Measurements from ENCODE around the gene IL18BP. TPM values are rescaled to one million over a fixed set of nuclear protein-coding genes. Genes with fewer than 3 reads are reported as not detected.

IL18BP gene
- total RNA-seq, 1 experiment from 2014 or later = 34.7 TPM

DNA sequence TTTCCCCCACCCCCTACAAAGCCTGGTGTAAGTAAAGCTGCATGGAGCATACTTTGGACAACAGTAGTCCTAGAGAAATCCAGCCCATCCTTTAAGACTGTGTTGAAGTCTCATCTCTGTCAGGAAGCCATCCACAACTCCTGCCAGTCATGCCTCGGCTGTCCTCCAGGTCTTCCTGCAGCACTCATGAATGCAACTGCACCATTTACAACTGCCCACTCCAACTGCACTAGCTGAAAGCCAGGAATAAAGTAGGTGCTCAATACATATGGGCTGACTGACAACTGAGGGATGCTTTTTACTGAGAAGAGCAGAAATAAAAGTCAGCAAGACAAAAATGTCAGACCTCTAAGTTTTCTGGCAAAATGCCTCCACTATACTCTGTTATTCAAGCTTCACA is 27.4 kb downstream of the IL18BP start:
- no peaks in the 10 kb centered on the region for H3K27me3 ChIP-seq (replicated peaks; ENCODE audit: control insufficient read depth, insufficient read depth, low read length)
- Mint-ChIP-seq H3K4me3 (ENCODE audit: unreplicated experiment) (no peak overlapping the region), H3K27me3 (ENCODE audit: insufficient read depth, unreplicated experiment) (no peaks in the 10 kb centered on the region), H3K36me3 (ENCODE audit: insufficient read depth, unreplicated experiment) (peaks cover 32% of the 10 kb centered on the region), H3K27ac (ENCODE audit: unreplicated experiment) (no peak overlapping the region), H3K9me3 (ENCODE audit: unreplicated experiment) (no peaks in the 10 kb centered on the region), H3K4me1 (ENCODE audit: low read depth, unreplicated experiment) (peaks cover 19% of the 10 kb centered on the region)
- H3K9me3 ChIP-seq = no peaks in the 10 kb centered on the region
- BruUV-seq (replicated peaks) = no TSS peak
- no peak overlapping the region for H3K4me3 ChIP-seq (ENCODE audit: low read depth, low read length)
- ChIA-PET CTCF (interaction anchor here (1.1 to 3.8 kb wide), 10 partner anchors 12 to 421 kb away, joined by 3 to 158 read pairs (median 21); partner anchors contain the start of gene CLPB), POLR2A (no interaction called here)
- H3K4me1 ChIP-seq = peaks cover 11% of the 10 kb centered on the region
- H3K36me3 ChIP-seq (ENCODE audit: control insufficient read depth, insufficient read depth, low read length) = peaks cover 15% of the 10 kb centered on the region
- TF ChIP-seq, protein P1, sequence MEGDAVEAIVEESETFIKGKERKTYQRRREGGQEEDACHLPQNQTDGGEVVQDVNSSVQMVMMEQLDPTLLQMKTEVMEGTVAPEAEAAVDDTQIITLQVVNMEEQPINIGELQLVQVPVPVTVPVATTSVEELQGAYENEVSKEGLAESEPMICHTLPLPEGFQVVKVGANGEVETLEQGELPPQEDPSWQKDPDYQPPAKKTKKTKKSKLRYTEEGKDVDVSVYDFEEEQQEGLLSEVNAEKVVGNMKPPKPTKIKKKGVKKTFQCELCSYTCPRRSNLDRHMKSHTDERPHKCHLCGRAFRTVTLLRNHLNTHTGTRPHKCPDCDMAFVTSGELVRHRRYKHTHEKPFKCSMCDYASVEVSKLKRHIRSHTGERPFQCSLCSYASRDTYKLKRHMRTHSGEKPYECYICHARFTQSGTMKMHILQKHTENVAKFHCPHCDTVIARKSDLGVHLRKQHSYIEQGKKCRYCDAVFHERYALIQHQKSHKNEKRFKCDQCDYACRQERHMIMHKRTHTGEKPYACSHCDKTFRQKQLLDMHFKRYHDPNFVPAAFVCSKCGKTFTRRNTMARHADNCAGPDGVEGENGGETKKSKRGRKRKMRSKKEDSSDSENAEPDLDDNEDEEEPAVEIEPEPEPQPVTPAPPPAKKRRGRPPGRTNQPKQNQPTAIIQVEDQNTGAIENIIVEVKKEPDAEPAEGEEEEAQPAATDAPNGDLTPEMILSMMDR (IDR thresholded peaks at IDR 0.05; ENCODE audit: insufficient read depth in 1 of 2, low read depth in 1 of 2, low read length in 1 of 2, severe bottlenecking in 1 of 2, unreplicated experiment in 1 of 2) = no peak
- DNase-seq = no peak
- intact Hi-C loops (cut with micrococcal nuclease; ENCODE audit: unreplicated experiment) = no loop called here

DNA sequence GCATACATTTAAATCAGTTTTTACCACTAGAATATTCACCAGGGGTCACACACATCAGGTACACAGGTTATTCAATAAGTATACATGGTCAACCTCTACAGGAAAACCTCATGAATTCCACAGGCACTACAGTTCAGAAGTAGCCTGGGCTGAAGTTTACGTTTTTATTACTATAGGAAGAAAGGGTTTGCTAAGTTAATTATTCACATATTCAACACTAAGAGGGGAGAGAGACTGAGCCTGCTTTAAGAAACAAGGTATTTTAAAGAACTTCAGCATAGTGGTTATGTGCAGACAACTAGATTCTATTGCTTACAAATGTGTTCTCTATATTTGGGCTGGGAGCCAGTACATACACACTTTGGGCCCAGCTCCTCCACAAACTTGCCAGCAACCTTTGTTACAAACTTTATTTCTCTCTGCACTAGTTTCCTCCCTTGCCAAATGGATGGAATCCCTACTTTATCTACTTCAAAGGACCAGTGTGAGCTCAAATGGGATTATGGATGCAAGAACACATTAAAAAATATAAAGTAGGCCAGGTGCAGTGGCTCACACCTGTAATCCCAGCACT is 31.9 kb downstream of the IL18BP start:
- ChIA-PET CTCF (interaction anchor here (0.9 to 2.7 kb wide), 3 partner anchors 9 to 153 kb away, joined by 3 to 14 read pairs (median 5); no protein-coding TSS in a partner anchor), POLR2A (interaction anchor here (1.0 kb wide), 1 partner anchor 8 kb away, joined by 4 read pairs; no protein-coding TSS in a partner anchor)
- Mint-ChIP-seq H3K4me3 (ENCODE audit: unreplicated experiment) (no peak overlapping the region), H3K27ac (ENCODE audit: unreplicated experiment) (peak overlapping the region; percentile 58), H3K27me3 (ENCODE audit: insufficient read depth, unreplicated experiment) (no peaks in the 10 kb centered on the region), H3K9me3 (ENCODE audit: unreplicated experiment) (no peaks in the 10 kb centered on the region), H3K36me3 (ENCODE audit: insufficient read depth, unreplicated experiment) (peaks cover 33% of the 10 kb centered on the region), H3K4me1 (ENCODE audit: low read depth, unreplicated experiment) (peaks cover 12% of the 10 kb centered on the region)
- no peak overlapping the region for H3K4me3 ChIP-seq (ENCODE audit: low read depth, low read length)
- BruUV-seq (replicated peaks) = no TSS peak
- DNase-seq = no peak
- peaks cover 6% of the 10 kb centered on the region; the same call in 1 of the 2 replicates for H3K36me3 ChIP-seq (ENCODE audit: control insufficient read depth, insufficient read depth, low read length)
- intact Hi-C loops (cut with micrococcal nuclease; ENCODE audit: unreplicated experiment) = loop anchor here (1.0 kb wide), 1 partner anchor 9 kb away; no protein-coding TSS in a partner anchor
- H3K27me3 ChIP-seq (replicated peaks; ENCODE audit: control insufficient read depth, insufficient read depth, low read length) = no peaks in the 10 kb centered on the region
- TF ChIP-seq, protein P1 (IDR thresholded peaks at IDR 0.05; ENCODE audit: insufficient read depth in 1 of 2, low read depth in 1 of 2, low read length in 1 of 2, severe bottlenecking in 1 of 2, unreplicated experiment in 1 of 2) = no peak
- no peaks in the 10 kb centered on the region for H3K9me3 ChIP-seq
- H3K4me1 ChIP-seq = peaks cover 9% of the 10 kb centered on the region

DNA sequence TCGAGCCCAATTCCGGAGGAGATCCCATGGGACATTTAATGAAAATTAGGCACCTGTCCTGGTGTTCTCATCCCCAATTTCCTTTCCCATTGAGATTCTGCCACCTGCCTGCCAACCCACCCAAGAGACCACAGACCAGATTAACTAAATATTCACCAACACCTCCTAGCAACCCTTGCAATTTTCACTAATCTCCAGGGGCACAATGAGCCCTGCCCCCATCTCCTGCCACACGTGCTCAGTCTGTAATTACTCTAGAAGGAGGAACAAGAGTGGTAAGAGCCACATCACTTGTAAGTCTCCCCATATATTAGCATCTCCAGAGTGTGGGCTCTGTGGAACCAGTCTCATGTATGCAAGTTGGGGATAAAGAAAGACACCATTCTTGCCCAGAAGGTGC is 38.0 kb downstream of the IL18BP start:
- TF ChIP-seq, protein P1 (IDR thresholded peaks at IDR 0.05; ENCODE audit: insufficient read depth in 1 of 2, low read depth in 1 of 2, low read length in 1 of 2, severe bottlenecking in 1 of 2, unreplicated experiment in 1 of 2) = no peak
- peaks cover 31% of the 10 kb centered on the region for H3K4me1 ChIP-seq
- no peaks in the 10 kb centered on the region for H3K9me3 ChIP-seq
- no peaks in the 10 kb centered on the region for H3K27me3 Mint-ChIP-seq (ENCODE audit: insufficient read depth, unreplicated experiment)
- H3K4me3 ChIP-seq (ENCODE audit: low read depth, low read length) = no peak overlapping the region
- no TSS peak for BruUV-seq (replicated peaks)
- no peaks in the 10 kb centered on the region for H3K4me1 Mint-ChIP-seq (ENCODE audit: low read depth, unreplicated experiment)
- no peak overlapping the region for H3K27ac Mint-ChIP-seq (ENCODE audit: unreplicated experiment)
- H3K36me3 Mint-ChIP-seq (ENCODE audit: insufficient read depth, unreplicated experiment) = peaks cover 31% of the 10 kb centered on the region
- H3K36me3 ChIP-seq (ENCODE audit: control insufficient read depth, insufficient read depth, low read length) = no peaks in the 10 kb centered on the region
- DNase-seq = no peak
- ChIA-PET POLR2A (no interaction called here), CTCF (no interaction called here)
- no peaks in the 10 kb centered on the region for H3K9me3 Mint-ChIP-seq (ENCODE audit: unreplicated experiment)
- H3K4me3 Mint-ChIP-seq (ENCODE audit: unreplicated experiment) = no peak overlapping the region
- intact Hi-C loops (cut with micrococcal nuclease; ENCODE audit: unreplicated experiment) = no loop called here
- no peaks in the 10 kb centered on the region for H3K27me3 ChIP-seq (replicated peaks; ENCODE audit: control insufficient read depth, insufficient read depth, low read length)
